GM12865 (cell line): ENCODE results near the gene PHC1.

Experiments used
- DNase-seq: peaks from one replicate; pipeline ENCODE4 v3.0.0; 2010; ENCODE audit warnings: low read depth
- H3K4me3 ChIP-seq: 2 replicates; pipeline ENCODE4 v1.5.1; 2011; ENCODE audit warnings: mild to moderate bottlenecking, low read depth, low read length, control low read depth
- TF ChIP-seq, protein P1 (sequence below): IDR thresholded peaks from 2 replicates; pipeline ENCODE4 v1.5.1; 2011; ENCODE audit warnings: low read length, control low read depth, low read depth, inconsistent platforms; ENCODE audit not compliant: insufficient read depth; ENCODE audit errors: missing control alignments

PHC1 gene

DNA sequence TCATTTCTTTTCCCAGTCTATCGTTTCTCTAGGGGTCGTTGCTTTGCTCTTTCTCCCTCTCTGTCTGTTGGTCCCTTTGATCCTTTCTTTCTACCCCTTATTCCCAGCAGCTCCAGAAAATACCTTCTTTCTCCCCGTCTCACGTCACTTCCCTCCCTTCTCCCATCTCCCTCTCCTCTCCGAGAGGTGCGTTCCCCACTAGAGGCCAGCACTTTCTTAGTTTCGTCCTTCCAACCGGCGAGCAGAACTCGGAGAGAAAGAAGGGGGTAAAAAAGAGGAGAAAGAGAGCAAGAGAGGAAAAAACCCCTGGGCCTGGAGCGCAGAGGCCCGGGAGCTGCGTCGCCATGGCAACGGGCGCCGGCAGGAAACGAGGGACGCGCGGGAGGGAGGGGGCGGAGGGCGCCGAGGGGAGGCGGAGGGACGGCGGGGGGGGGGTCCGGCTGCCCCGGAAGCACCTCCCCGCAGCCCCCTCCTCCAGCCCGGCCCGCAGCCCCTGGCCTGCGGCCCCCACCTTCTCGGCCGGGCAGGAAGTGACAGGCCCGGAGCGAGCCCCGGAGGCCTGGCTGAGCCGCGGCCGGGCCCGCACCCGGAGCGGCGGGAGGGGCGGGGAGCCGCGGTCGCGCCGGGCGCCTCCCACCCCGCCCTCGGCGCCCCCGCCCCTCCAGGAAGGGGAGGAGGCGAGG lies at the start of gene PHC1:
TSS of gene PHC1 (plus strand) at position 477 of the 683 bp plus-strand sequence. CDS start 3,169 bp downstream, outside the sequence.
- H3K4me3 ChIP-seq = peak within 1 kb of the TSS; percentile 74
- peak; percentile 77 for DNase-seq
- TF ChIP-seq, protein P1, sequence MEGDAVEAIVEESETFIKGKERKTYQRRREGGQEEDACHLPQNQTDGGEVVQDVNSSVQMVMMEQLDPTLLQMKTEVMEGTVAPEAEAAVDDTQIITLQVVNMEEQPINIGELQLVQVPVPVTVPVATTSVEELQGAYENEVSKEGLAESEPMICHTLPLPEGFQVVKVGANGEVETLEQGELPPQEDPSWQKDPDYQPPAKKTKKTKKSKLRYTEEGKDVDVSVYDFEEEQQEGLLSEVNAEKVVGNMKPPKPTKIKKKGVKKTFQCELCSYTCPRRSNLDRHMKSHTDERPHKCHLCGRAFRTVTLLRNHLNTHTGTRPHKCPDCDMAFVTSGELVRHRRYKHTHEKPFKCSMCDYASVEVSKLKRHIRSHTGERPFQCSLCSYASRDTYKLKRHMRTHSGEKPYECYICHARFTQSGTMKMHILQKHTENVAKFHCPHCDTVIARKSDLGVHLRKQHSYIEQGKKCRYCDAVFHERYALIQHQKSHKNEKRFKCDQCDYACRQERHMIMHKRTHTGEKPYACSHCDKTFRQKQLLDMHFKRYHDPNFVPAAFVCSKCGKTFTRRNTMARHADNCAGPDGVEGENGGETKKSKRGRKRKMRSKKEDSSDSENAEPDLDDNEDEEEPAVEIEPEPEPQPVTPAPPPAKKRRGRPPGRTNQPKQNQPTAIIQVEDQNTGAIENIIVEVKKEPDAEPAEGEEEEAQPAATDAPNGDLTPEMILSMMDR = peak; percentile 11

DNA sequence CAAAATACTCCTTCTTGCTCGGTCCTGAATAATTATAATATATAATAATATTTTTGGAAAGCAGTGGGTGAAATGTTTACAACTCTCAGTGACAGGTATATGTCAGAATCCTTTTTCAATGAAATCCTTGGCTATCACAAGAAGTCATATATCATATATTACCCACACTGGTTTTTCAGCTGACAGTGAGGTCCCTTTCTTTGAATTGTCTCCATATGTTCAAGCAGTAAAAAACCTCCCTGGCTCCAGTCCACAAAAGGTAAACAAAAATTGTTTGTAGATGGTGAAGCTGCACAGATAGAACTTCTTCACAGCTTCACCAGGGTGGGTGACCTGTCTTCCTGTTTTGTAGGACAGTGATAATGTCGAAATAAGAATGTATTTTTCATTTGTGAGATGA lies 47.9 kb upstream of the PHC1 start:
- no peak overlapping the region for H3K4me3 ChIP-seq
- TF ChIP-seq, protein P1 = no peak
- DNase-seq = no peak

DNA sequence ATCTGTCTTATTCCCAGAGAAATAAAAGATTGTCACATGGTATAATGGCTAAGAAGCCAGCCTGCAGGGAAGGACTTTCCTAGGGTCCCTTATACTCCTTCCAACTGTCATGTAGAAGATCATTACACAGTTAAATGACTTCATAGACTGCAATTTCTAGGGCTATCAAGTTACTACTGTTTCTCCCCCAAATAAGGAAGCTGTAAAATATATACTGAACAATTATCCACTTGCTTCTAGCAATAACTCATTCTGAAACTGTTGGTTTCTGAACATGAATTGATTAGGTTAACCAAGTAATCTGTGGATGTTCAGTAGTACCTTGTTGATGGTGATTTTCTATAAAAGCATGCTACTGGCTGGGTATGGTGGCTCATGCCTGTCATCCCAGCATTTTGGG lies 47.3 kb upstream of the PHC1 start:
- TF ChIP-seq, protein P1 = no peak
- no peak for DNase-seq
- H3K4me3 ChIP-seq = no peak overlapping the region

DNA sequence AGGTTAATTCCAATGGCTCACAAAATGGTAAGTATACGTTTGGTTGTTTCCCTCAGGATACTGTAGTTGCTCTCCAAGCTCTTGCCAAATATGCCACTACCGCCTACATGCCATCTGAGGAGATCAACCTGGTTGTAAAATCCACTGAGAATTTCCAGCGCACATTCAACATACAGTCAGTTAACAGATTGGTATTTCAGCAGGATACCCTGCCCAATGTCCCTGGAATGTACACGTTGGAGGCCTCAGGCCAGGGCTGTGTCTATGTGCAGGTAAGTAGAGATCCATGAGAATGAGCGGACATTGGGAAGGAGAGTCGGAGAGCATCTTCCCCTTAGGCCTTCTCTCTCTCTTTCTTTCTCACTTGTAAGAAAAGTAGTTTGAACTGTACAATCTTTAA lies 46.5 kb upstream of the PHC1 start:
- DNase-seq = no peak
- TF ChIP-seq, protein P1 = no peak
- no peak overlapping the region for H3K4me3 ChIP-seq

DNA sequence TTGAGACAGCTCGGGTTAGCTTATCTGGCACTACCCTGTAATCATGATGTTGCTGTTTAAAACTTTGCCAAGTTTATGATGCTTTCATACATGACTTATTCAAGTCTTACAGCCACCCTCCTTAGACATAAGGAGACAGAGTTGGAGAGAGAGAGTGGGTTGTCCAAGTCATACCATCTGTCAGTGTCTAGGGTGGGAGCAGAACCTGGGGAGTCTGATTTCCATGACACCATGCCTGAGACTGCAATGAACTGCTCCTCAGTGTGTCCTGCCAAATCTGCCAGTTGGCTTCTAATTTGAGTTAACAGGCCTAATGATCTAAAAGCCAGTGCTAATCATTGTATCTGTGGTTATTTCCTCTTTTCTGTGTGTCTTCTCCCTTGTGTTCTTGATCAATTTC lies 43.7 kb upstream of the PHC1 start:
- no peak overlapping the region for H3K4me3 ChIP-seq
- TF ChIP-seq, protein P1 = no peak
- DNase-seq = no peak

DNA sequence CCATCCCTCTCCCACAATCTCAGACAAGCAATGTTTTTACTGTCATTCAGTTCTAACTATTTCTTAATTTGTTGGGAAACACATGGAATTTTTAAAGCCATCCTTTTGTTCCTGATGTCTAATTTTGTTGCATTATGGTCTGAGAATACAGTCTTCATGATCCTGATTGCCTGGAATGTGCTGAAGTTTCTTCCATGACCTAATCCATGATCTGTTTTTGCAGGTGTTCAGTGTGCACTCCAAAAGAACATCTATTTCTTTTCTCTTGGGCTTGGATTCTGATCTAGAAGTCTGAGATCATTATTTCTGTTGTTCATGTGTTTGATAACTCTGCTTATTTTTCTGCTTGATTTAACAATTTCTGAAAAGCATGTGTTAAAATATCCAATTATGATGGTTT lies 43.2 kb upstream of the PHC1 start:
- H3K4me3 ChIP-seq = no peak overlapping the region
- TF ChIP-seq, protein P1 = no peak
- DNase-seq = no peak

DNA sequence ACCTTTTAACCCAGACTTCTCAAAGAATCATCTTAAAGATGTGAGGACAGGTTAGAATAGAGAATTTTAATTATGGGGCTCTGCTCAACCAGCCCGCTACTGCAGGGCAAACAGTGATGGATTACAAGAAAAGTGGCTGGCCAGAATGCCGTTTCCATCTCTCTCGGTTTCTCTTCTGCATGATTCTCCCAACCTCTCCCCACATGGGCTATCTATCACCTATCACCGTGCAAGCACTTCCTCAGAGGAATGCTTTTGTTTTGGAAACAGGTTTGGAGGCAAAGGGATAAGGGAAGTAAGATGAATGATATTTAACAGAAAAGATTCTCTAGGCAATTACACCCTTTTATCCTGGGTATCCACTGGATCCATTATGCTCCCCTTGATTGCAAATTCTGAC lies 37.4 kb upstream of the PHC1 start:
- DNase-seq = no peak
- TF ChIP-seq, protein P1 = no peak
- no peak overlapping the region for H3K4me3 ChIP-seq
